BJ (cell line): ENCODE results near the gene PRKG2. TPM values are rescaled to one million over a fixed set of nuclear protein-coding genes. Genes with fewer than 3 reads are reported as not detected.

Experiments used
- CTCF ChIA-PET: fragments of 350-600 bp; formaldehyde crosslinking; extraction: SDS; loops from one replicate; lab custom pipeline; 2021; ENCODE audit warnings: antibody characterized with exemption, inconsistent platforms; lab: Yijun Ruan, JAX
- POLR2A ChIA-PET: fragments of 300-600 bp; sonication (Branson Sonifier 250); formaldehyde crosslinking; extraction: SDS; loops from one replicate; lab custom pipeline; 2021; ENCODE audit warnings: antibody characterized with exemption; lab: Charles Lee
- DNase-seq: peaks from one replicate; pipeline ENCODE4 v3.0.0-alpha.2; 2011; ENCODE audit warnings: low read depth
- H3K27me3 ChIP-seq: 2 replicates; pipeline ENCODE4 v1.6.0; 2011; ENCODE audit warnings: low read length; ENCODE audit not compliant: control insufficient read depth, insufficient read depth
- H3K36me3 ChIP-seq: 2 replicates; pipeline ENCODE4 v1.5.1; 2011; ENCODE audit warnings: low read length; ENCODE audit not compliant: control insufficient read depth, insufficient read depth
- H3K4me3 ChIP-seq: 2 replicates; pipeline ENCODE4 v1.5.1; 2011; ENCODE audit warnings: low read depth, mild to moderate bottlenecking, control low read depth, low read length
- CTCF ChIP-seq: IDR thresholded peaks from 2 replicates; pipeline ENCODE4 v1.5.1; 2011; ENCODE audit warnings: low read depth, mild to moderate bottlenecking, control low read depth, inconsistent platforms, low read length, moderate library complexity; ENCODE audit not compliant: insufficient read depth
- polyA plus RNA-seq: library from polyadenylated mRNA; depleted of rRNA; stranded (reverse); fragments of >200 nt; gene quantifications from 2 replicates; pipeline ENCODE4 v1.2.3, GENCODE V29; 2011

Gene PRKG2
- polyA plus RNA-seq, 1 experiment: 0.16 TPM

DNA sequence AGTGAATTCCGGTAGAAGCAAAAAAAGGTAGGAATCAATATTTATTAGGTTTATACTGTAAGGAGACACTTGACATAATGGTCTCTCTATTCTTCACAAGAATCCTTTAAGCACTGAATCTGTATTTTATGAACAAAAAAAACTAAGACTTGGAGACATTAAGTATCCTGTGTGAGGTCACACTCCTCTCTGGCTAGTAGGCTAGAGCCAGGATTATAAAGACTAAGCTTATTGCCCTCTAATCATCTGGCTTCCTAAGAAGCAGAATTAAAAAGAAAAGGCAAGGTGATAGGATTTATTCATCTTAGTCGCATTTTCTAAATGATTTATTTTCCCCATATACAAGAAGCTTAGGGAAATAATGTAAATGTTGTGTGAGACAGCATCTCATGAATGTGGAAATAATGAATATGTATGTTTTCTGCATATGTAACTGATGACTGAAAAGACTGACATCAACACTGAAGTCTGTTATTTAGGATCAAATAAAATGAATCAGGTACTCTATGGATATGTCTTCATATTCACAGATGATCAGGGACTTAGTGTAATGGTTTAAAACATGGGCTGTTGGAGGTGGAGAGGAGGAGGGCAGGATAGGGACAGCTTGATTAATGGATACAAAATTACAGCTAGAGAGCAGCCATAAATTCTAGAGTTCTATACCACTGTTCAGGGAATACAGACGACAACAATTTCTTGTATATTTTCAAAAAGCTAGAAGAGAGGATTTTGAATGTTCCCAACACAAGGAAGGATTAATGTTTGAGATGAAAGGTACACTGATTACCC is 30.4 kb upstream of the PRKG2 start:
- TF ChIP-seq CTCF: no peak
- CTCF ChIA-PET: no interaction called here
- no peaks in the 10 kb centered on the region for H3K36me3 ChIP-seq
- POLR2A ChIA-PET: no interaction called here
- DNase-seq: no peak
- no peak overlapping the region for H3K4me3 ChIP-seq
- H3K27me3 ChIP-seq: no peaks in the 10 kb centered on the region

DNA sequence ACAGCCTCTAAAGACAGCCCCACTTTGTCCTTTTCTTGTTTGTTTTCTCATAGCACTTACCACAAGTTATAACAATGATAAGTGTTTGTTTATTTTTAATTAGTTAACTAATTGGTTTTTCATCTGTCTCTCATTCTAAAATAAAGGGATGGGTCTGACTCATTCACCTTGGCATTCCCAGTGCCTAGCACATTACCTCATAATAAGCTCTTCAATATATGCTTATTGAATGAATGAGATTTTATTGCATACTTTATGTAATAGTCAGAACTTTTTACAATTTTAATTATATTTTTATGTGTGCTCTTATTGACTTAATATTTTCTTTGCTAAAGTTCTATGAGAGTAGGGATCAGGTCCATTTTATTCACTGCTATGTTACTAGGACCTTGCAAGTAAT is 22.8 kb upstream of the PRKG2 start:
- Histone ChIP-seq H3K27me3 (peaks cover 6% of the 10 kb centered on the region), H3K4me3 (no peak overlapping the region), H3K36me3 (no peaks in the 10 kb centered on the region)
- TF ChIP-seq CTCF: no peak
- no peak for DNase-seq
- ChIA-PET CTCF (no interaction called here), POLR2A (no interaction called here)

GRCh38 chr4:81235982-81236749 is 21.1 kb upstream of the PRKG2 start:
- Histone ChIP-seq H3K4me3 (no peak overlapping the region), H3K36me3 (no peaks in the 10 kb centered on the region), H3K27me3 (peaks cover 6% of the 10 kb centered on the region)
- ChIA-PET CTCF (no interaction called here), POLR2A (no interaction called here)
- TF ChIP-seq CTCF: no peak
- no peak for DNase-seq

- CTCF ChIA-PET: no interaction called here
- Histone ChIP-seq H3K27me3 (no peaks in the 10 kb centered on the region), H3K4me3 (no peak overlapping the region), H3K36me3 (no peaks in the 10 kb centered on the region)
- POLR2A ChIA-PET: no interaction called here
- DNase-seq: no peak
- TF ChIP-seq CTCF: no peak
Observed at GRCh38 chr4:81227968-81228367, 12.9 kb upstream of the PRKG2 start.

GRCh38 chr4:81227138-81227537 is 12.1 kb upstream of the PRKG2 start:
- Histone ChIP-seq H3K36me3 (no peaks in the 10 kb centered on the region), H3K4me3 (no peak overlapping the region), H3K27me3 (no peaks in the 10 kb centered on the region)
- ChIA-PET CTCF (no interaction called here), POLR2A (no interaction called here)
- no peak for TF ChIP-seq CTCF
- no peak for DNase-seq
